Right kidney (tissue), 1 donor: ENCODE results near the gene PSD4.

Experiments used
- DNase-seq: peaks from one replicate; pipeline ENCODE4 v3.0.0-alpha.2; 2016

Gene PSD4

GRCh38 chr2:113183703-113184102, 9.9 kb downstream of the PSD4 start:
- no peak for DNase-seq

GRCh38 chr2:113184531-113185230, 10.9 kb downstream of the PSD4 start:
- DNase-seq: no peak

- DNase-seq: no peak
Measured at GRCh38 chr2:113185664-113186432, 12.1 kb downstream of the PSD4 start.

GRCh38 chr2:113186433-113186796, 12.6 kb downstream of the PSD4 start:
- no peak for DNase-seq

GRCh38 chr2:113187771-113188170, 14.0 kb downstream of the PSD4 start:
- no peak for DNase-seq

- DNase-seq: no peak
Measured at GRCh38 chr2:113190871-113191270, 17.1 kb downstream of the PSD4 start.

GRCh38 chr2:113192459-113193100, 18.8 kb downstream of the PSD4 start:
- DNase-seq: no peak

GRCh38 chr2:113195923-113196501, 22.2 kb downstream of the PSD4 start:
- no peak for DNase-seq

GRCh38 chr2:113196839-113197238, 23.1 kb downstream of the PSD4 start:
- DNase-seq: no peak

GRCh38 chr2:113197347-113198047, 23.7 kb downstream of the PSD4 start:
- no peak for DNase-seq

- DNase-seq: no peak
Measured at GRCh38 chr2:113198048-113198789, 24.4 kb downstream of the PSD4 start.

GRCh38 chr2:113198790-113199612, 25.2 kb downstream of the PSD4 start:
- peak; percentile 96 for DNase-seq

GRCh38 chr2:113200236-113200635, 26.5 kb downstream of the PSD4 start:
- DNase-seq: no peak

GRCh38 chr2:113200736-113201490, 27.1 kb downstream of the PSD4 start:
- DNase-seq: no peak

- DNase-seq: no peak
Measured at GRCh38 chr2:113201496-113202304, 27.9 kb downstream of the PSD4 start.

- peak; percentile 50 for DNase-seq
Measured at GRCh38 chr2:113202305-113203216, 28.8 kb downstream of the PSD4 start.

- DNase-seq: no peak
Measured at GRCh38 chr2:113203217-113203530, 29.4 kb downstream of the PSD4 start.

GRCh38 chr2:113203901-113204519, 30.2 kb downstream of the PSD4 start:
- DNase-seq: peak; percentile 72
